Vagina (tissue), 2 donors: ENCODE measurements around the gene ISCU.

ENCODE experiments used
- CTCF ChIP-seq, 3 experiments: fragments of 450-650 bp in 2 of 3; fragments of 200-600 bp in 1 of 3; sonication (generic) in 1 of 3; IDR thresholded peaks; one replicate each; pipeline ENCODE4 v1.5.1; 2017 to 2019; ENCODE audit warnings: antibody characterized with exemption in 3 of 3, mild to moderate bottlenecking in 2 of 3, moderate library complexity in 2 of 3
- POLR2A ChIP-seq, 2 donors: fragments of 450-650 bp; IDR thresholded peaks; one replicate each; pipeline ENCODE4 v1.6.1; 2017; ENCODE audit warnings: antibody characterized with exemption in 2 of 2, mild to moderate bottlenecking in 2 of 2, moderate library complexity in 2 of 2

DNA sequence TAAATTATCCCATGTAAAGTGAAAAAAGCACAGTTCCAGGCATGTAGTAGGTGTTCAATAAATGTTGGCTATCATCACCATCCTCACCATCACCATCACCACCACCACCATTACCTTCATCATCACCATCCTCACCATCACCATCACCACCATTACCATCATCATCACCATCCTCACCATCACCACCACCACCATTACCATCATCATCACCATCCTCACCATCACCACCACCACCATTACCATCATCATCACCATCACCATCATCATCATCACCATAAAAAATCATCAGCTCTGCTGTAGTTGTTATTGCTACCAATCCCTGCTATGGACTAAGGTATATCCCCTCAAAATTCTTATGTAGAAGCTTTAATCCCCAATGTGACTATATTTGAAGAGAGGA is 15.1 kb downstream of the ISCU start:
- TF ChIP-seq POLR2A (IDR thresholded peaks at IDR 0.05) (no peak), CTCF (IDR thresholded peaks at IDR 0.05) (no peak)
